Left renal cortex interstitium (tissue), 4 donors: ENCODE data around the gene NUDT6. TPM values are rescaled to one million over a fixed set of nuclear protein-coding genes. Genes with fewer than 3 reads are reported as not detected.

ENCODE experiments used
- DNase-seq, 4 donors: peaks; one replicate each; pipeline ENCODE4 v3.0.0-alpha.2; 2013; ENCODE audit warnings: low read depth in 4 of 4, low spot score in 2 of 4, missing footprints in 1 of 4
- polyA plus RNA-seq, 4 donors: library from polyadenylated mRNA; unstranded; fragments of 120-200 nt; gene quantifications; one replicate each; pipeline ENCODE4 v1.2.1, GENCODE V29; 2013; ENCODE audit not compliant: insufficient read length in 4 of 4

The NUDT6 gene
- polyA plus RNA-seq, 4 donors = 13.9 to 23.5 (median 18.2) TPM

- no peak for DNase-seq
These were observed 7.5 kb downstream of the NUDT6 start for GRCh38 chr4:122914938-122915337.

GRCh38 chr4:122914292-122914904 lies 8.0 kb downstream of the NUDT6 start:
- DNase-seq = peak in 1 of 4 donors; percentile 32

GRCh38 chr4:122912810-122913575 lies 9.4 kb downstream of the NUDT6 start:
- DNase-seq = no peak

GRCh38 chr4:122911588-122911987 lies 10.8 kb downstream of the NUDT6 start:
- no peak for DNase-seq

- no peak for DNase-seq
These were observed 12.7 kb downstream of the NUDT6 start for GRCh38 chr4:122909683-122910082.

GRCh38 chr4:122908223-122908622 lies 14.2 kb downstream of the NUDT6 start:
- DNase-seq = no peak

GRCh38 chr4:122906859-122907305 lies 15.5 kb downstream of the NUDT6 start:
- no peak for DNase-seq

GRCh38 chr4:122903766-122904288 lies 18.6 kb downstream of the NUDT6 start:
- DNase-seq = no peak

- DNase-seq = no peak
These were observed 21.0 kb downstream of the NUDT6 start for GRCh38 chr4:122901247-122902010.

- DNase-seq = no peak
These were observed 22.1 kb downstream of the NUDT6 start for GRCh38 chr4:122900314-122900713.

GRCh38 chr4:122899682-122900081 lies 22.7 kb downstream of the NUDT6 start:
- DNase-seq = no peak

GRCh38 chr4:122898370-122899150 lies 23.8 kb downstream of the NUDT6 start:
- no peak for DNase-seq

- DNase-seq = no peak
These were observed 26.1 kb downstream of the NUDT6 start for GRCh38 chr4:122896270-122896669.

GRCh38 chr4:122895336-122895995 lies 26.9 kb downstream of the NUDT6 start:
- no peak for DNase-seq

GRCh38 chr4:122894827-122895226 lies 27.6 kb downstream of the NUDT6 start:
- DNase-seq = no peak

- DNase-seq = no peak
These were observed 32.1 kb downstream of the NUDT6 start for GRCh38 chr4:122890147-122890795.

- no peak for DNase-seq
These were observed 32.7 kb downstream of the NUDT6 start for GRCh38 chr4:122889726-122890125.

- no peak for DNase-seq
These were observed 37.9 kb downstream of the NUDT6 start for GRCh38 chr4:122884499-122884898.
